ENCODE measurements around the gene MEOX1. TPM values are rescaled to one million over a fixed set of nuclear protein-coding genes. Genes with fewer than 3 reads are reported as not detected.
A peak's percentile ranks its signal among the peaks of the same experiment; 100 is the strongest.

The MEOX1 gene
- total RNA-seq: 1 to 10 TPM; 2.5 to 5.3 (median 2.9) TPM
- polyA plus RNA-seq: 1 to 10 TPM in 1 of 3 donors, under 1 TPM in 2; 0.23 to 3.4 (median 0.60) TPM

DNA sequence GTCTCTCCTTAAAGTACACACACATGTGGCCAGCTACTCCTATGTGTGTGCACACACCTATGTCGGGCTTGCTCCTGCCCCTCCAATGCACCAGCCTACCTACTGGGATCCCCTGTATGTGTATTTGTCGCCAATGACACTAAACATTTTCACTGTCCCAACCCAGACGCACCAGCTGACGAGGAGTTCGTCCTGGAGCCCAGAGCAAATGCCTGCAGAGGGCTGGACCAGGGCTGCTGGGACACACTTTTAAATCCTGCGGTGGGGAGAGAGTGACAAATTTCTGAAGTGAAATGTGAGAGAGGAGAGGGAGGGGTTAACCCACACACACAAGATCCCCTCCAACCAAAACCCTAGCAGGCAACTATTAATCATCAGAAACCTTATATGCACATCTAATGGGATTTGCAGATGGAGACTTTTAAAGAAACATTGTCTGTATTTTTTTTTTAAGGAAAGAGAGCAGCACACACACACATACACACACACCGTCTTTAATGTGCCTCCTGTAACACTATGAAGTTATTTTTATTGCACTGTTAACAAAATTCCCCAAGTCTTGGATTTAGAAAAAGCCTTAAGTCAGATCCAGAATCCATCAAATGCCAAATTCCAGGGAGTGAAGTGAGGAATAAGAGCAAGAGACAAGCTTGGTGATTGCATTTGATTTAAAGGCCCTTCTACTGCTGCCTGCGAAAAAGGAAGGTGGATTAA is at the start of gene MEOX1:
TSS of gene MEOX1 (minus strand) at position 224 of the 714 bp plus-strand sequence. CDS start 388 bp downstream, outside the sequence.
- DNase-seq: no peak
- no peaks in the 10 kb centered on the region for H3K36me3 ChIP-seq
- no peak for TF ChIP-seq POLR2AphosphoS5 (IDR thresholded peaks at IDR 0.05)
- TF ChIP-seq EP300 (IDR thresholded peaks at IDR 0.05): no peak
- TF ChIP-seq CTCF (IDR thresholded peaks at IDR 0.05): no peak
- no peak for TF ChIP-seq POLR2A (IDR thresholded peaks at IDR 0.05)
- H3K4me1 ChIP-seq: peaks cover 0 to 13% (median 0%) of the 10 kb centered on the region in 4 donors
- 65 to 70% methylated on average over 8 of the region's 8 CpGs for WGBS, 2 donors
- intact Hi-C loops (cut with DNase I): no loop called here
- H3K9me3 ChIP-seq: no peaks in the 10 kb centered on the region
- H3K27me3 ChIP-seq: peaks cover 0 to 4% (median 0%) of the 10 kb centered on the region in 3 donors
- peak within 1 kb of the TSS in 2 of 4 donors; percentile 37 to 46 for H3K27ac ChIP-seq
- peak within 1 kb of the TSS in 3 of 4 donors; percentile 0 to 17 (median 11) for H3K4me3 ChIP-seq

DNA sequence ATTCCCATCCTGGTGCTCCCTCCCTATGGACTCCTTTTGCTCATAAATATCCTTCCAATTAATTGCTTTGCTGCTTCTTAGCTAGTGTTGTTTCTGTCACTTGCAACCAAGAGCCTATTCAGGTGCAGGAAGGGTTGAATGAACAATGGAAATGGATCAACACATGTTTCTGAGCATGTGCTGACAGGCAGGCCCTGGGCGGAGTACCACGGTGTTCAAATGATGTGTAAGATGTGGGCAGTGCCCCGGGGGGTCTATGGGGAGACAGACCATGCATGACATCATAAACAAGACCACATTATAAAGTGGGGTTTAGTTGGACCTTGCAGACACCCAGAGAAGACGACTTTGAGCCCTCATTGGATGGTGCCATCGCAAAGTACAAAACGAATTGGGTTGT is 48.4 kb upstream of the MEOX1 start:
- intact Hi-C loops (cut with DNase I): no loop called here
- H3K9me3 ChIP-seq: no peaks in the 10 kb centered on the region
- H3K36me3 ChIP-seq: no peaks in the 10 kb centered on the region
- peaks cover 8 to 47% (median 34%) of the 10 kb centered on the region in 3 donors for H3K27me3 ChIP-seq
- WGBS, 2 donors: 87 to 88% methylated on average over 6 of the region's 6 CpGs
- peaks cover 0 to 10% (median 9%) of the 10 kb centered on the region in 4 donors for H3K4me1 ChIP-seq
- no peak for TF ChIP-seq EP300 (IDR thresholded peaks at IDR 0.05)
- no peak for TF ChIP-seq POLR2A (IDR thresholded peaks at IDR 0.05)
- no peak for TF ChIP-seq POLR2AphosphoS5 (IDR thresholded peaks at IDR 0.05)
- TF ChIP-seq CTCF (IDR thresholded peaks at IDR 0.05): no peak
- DNase-seq: no peak
- H3K27ac ChIP-seq: no peak overlapping the region
- no peak overlapping the region for H3K4me3 ChIP-seq

DNA sequence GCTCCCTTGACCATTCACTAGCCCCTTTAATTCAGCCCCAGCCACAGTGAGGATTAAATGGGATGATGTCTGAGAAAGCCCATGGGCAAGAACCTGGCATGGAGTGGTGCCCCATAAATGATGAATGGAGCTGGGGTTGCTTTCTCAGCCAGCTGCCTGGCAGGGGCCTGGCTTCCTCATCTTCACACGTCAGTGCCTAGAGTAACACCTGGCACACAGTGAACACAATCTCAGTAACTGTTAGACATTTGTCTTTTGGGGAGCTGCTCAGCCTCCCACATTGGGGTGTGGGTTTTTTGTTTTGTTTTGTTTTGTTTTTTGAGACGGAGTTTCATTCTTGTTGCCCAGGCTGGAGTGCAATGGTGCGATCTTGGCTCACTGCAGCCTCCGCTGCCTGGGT is 47.5 kb upstream of the MEOX1 start:
- Histone ChIP-seq H3K4me1 (peaks cover 0 to 10% (median 9%) of the 10 kb centered on the region in 4 donors), H3K4me3 (no peak overlapping the region), H3K27ac (no peak overlapping the region), H3K9me3 (no peaks in the 10 kb centered on the region), H3K36me3 (no peaks in the 10 kb centered on the region), H3K27me3 (peaks cover 8 to 43% (median 34%) of the 10 kb centered on the region in 3 donors)
- TF ChIP-seq EP300 (IDR thresholded peaks at IDR 0.05) (no peak), CTCF (IDR thresholded peaks at IDR 0.05) (no peak), POLR2AphosphoS5 (IDR thresholded peaks at IDR 0.05) (no peak), POLR2A (IDR thresholded peaks at IDR 0.05) (no peak)
- intact Hi-C loops (cut with DNase I): no loop called here
- 90 to 92% methylated on average over 4 of the region's 4 CpGs for WGBS, 2 donors
- DNase-seq: no peak

GRCh38 chr17:43707184-43707583 is 45.5 kb upstream of the MEOX1 start:
- Histone ChIP-seq H3K27ac (no peak overlapping the region), H3K4me3 (no peak overlapping the region), H3K27me3 (peaks cover 8 to 27% (median 18%) of the 10 kb centered on the region in 3 donors), H3K4me1 (no peaks in the 10 kb centered on the region), H3K36me3 (no peaks in the 10 kb centered on the region), H3K9me3 (no peaks in the 10 kb centered on the region)
- intact Hi-C loops (cut with DNase I): no loop called here
- DNase-seq: no peak
- TF ChIP-seq CTCF (IDR thresholded peaks at IDR 0.05) (no peak), POLR2AphosphoS5 (IDR thresholded peaks at IDR 0.05) (no peak), POLR2A (IDR thresholded peaks at IDR 0.05) (no peak), EP300 (IDR thresholded peaks at IDR 0.05) (no peak)
- 89 to 93% methylated on average over 5 of the region's 5 CpGs for WGBS, 2 donors
